SHP77 treated with DMSO at 0.1 percent for 48 hours (cell line): ENCODE results near the gene ZFAND6.
"Not testable (repeated sequence)": the region's sequence is repeated elsewhere in the genome, so short reads cannot be mapped to it uniquely, and the experiment has no call there.

Experiments used
- DNase-seq: peaks from one replicate; lab custom pipeline; 2025; lab: John Stamatoyannopoulos, UW

ZFAND6 gene

GRCh38 chr15:80151576-80151975 is 92.1 kb downstream of the ZFAND6 start:
- no peak for DNase-seq

- peak; percentile 67 for DNase-seq
Measured at GRCh38 chr15:80152180-80152895, 92.9 kb downstream of the ZFAND6 start.

DNA sequence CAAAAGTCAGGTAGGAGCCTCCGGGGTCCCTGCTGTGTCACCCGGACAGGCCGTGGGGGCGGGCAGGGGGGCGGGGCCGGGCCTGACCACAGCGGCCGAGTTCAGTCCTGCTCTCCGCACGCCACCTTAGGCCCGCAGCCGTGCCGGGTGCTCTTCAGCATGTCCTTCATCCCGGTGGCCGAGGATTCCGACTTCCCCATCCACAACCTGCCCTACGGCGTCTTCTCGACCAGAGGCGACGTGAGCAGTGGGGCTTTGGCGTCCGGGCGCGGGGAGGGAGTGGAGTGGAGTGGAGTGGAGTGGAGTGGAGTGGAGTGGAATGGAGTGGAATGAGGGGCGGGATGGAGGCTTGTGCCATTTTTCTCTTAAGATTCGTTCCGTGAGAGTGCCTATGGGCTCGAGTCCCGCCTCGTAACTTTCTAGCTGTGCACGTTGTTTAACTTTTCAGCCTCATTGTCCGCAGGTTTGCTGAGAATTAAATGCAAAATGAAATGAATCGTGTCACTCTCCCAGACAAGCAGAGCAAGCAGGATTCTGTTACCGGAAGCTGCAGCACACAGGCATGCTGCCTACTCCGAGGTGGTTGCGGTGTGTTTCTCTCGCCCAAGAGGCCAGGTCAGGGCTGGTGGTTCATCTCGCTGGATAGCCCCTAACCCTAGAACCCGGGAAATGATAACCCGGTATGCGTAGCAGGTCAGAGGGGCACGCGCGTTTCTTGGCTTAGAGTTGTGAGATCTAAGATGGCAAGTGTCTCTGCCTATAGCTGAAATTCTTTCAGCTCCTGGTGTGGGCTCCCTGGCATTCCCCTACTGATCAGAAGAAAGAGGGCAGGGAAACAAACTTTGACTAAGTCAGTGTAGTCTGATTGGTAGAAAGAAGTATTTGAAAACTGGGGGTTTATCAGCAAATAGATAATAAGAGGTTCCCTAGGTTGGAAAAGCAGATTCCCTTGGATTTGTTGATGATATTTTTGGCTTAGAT is 93.7 kb downstream of the ZFAND6 start, which contains the start of gene FAH:
TSS of gene FAH (plus strand) at position 104 of the 981 bp plus-strand sequence. CDS start at position 160, 56 bp downstream.
- DNase-seq: no peak

GRCh38 chr15:80153900-80154299 is 94.4 kb downstream of the ZFAND6 start:
- DNase-seq: no peak

DNA sequence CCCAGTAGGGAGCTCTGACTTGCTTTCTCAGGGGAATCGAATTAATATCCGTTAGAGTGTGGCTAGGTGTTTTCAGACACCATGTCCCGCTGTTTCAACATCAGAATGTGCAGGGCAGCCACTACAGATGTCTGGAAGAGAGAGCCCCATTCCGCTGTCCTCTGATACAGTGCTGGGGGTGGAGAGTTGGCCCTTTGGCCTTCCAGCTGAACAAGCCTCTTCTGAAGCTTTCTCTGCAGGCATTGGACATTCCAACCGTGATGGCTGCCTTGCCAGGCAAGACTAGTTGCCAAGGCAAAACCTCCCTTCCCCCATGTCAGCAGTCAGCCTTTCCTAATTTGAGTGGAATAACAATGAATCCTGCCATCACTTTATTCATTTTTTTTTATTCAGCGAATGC is 94.9 kb downstream of the ZFAND6 start:
- DNase-seq: no peak

DNA sequence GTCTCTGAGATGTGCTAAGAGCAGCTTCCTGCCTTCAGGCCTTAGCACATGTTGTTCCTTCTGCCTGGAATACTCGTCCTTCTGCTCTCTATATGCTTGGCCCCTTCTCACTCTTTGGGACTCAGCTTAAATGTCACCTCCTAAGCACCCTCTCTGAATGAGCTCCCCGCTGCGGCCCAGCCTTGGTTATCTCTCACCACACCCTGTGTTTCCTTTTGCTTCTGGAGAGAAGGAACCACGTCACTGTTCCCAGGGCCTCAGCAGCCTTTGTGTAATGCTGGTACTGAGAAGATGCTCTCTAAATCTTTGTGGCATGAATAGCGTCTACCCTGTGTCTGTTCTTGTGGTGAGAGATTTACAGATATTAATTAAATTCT is 95.5 kb downstream of the ZFAND6 start:
- DNase-seq: no peak

DNA sequence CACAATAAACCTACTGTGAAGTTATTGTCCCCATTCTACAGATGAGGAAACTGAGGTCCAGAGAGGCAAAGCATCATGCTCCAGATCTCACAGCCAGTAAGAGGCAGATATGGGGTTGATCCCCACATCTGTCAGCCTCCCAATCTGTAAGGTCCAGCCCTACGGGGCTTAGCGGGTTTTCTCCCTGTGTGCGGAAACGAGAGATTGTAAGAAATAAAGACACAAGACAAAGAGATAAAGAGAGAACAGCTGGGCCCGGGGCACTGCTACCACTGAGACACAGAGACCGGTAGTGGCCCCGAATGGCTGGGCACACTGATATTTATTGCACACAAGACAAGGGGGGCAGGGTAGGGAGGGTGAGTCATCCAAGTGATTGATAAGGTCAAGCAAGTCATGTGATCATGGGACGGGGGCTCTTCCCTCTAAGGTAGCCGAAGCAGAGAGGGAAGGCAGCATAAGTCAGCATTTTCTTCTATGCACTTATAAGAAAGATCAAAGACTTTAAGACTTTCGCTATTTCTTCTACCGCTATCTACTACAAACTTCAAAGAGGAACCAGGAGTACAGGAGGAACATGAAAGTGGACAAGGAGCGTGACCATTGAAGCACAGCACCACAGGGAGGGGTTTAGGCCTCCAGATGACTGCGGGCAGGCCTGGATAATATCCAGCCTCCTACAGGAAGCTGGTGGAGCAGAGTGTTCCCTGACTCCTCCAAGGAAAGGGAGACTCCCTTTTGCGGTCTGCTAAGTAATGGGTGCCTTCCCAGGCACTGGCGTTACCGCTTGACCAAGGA is 96.1 kb downstream of the ZFAND6 start:
- DNase-seq: not testable (repeated sequence)

- DNase-seq: no peak
Measured at GRCh38 chr15:80156176-80156720, 96.8 kb downstream of the ZFAND6 start.

- no peak for DNase-seq
Measured at GRCh38 chr15:80157215-80157614, 97.7 kb downstream of the ZFAND6 start.

DNA sequence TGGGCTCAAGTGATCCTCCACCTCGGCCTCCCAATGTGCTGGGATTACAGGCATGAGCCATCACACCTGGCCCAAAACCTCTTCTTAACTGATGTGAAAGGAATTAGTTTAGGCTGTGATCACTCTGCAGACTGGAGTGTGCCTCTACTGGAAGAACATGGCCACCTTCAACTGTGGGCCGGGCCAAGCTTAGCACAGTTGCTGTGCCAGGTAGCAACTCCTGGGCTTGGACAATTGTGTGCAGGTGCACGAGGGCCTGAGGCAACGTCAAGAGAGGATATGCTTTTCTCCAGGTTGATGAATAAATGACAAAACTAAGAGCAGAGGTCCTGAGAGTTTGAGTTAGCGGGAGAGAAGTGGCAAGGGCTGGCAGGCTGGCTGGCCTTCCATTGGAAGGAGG is 99.8 kb downstream of the ZFAND6 start:
- no peak for DNase-seq

- no peak for DNase-seq
Measured at GRCh38 chr15:80159811-80160569, 100.5 kb downstream of the ZFAND6 start.

- no peak for DNase-seq
Measured at GRCh38 chr15:80160570-80161156, 101.2 kb downstream of the ZFAND6 start.

GRCh38 chr15:80161468-80162016 is 102.1 kb downstream of the ZFAND6 start:
- DNase-seq: no peak

GRCh38 chr15:80162059-80162554 is 102.6 kb downstream of the ZFAND6 start:
- DNase-seq: no peak

DNA sequence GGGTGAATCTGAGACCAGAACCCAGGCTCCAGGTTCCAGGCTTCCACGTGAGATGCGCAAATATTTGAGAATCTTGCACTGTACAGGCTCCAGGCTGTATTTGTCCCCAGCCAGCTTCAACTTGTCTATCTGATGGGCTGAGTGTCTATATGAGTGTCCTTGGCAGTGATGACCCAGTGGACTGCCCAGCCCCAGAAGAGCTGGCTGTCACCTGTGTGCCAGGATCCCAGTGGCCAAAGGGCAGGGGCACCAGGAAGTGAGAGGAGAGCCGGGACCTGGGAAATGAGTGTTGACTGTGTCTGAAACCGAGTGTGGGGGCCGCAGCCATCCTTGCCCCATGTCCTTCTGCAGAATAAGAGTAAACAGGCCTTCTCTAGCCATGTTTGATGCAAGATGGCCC is 103.7 kb downstream of the ZFAND6 start:
- DNase-seq: no peak

DNA sequence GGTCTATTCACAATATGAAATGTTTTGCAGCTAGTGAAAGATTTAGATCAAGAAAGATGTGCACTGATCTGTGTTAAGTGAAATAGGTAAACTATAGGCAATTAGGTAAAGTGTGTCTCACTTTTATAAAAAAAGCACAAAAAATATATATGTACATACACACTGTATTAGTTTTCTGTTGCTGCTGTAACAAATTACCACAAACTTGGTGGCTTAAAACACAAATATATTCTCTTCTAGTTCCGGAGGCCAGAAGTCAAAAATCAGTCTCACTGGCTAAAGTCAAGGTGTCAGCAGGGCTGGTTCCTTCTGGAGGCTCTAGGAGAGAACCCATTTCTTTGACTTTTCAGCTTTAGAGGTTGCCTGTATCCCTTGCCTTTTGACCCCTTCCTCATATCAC is 104.4 kb downstream of the ZFAND6 start:
- DNase-seq: no peak

DNA sequence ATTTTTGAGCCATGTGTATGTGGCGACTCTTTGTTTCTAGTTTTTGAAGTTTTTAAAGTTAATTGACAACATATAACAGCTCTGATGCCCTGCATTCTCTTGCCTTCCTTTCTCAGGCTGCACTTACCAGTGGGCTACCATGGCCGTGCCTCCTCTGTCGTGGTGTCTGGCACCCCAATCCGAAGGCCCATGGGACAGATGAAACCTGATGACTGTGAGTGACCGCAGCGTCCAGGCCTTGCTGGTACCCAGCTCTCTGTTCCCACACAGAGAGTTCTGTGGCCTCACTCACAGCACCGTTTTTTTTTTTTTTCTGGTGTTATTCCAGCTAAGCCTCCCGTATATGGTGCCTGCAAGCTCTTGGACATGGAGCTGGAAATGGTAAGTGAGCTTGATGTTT is 108.5 kb downstream of the ZFAND6 start:
- DNase-seq: no peak

DNA sequence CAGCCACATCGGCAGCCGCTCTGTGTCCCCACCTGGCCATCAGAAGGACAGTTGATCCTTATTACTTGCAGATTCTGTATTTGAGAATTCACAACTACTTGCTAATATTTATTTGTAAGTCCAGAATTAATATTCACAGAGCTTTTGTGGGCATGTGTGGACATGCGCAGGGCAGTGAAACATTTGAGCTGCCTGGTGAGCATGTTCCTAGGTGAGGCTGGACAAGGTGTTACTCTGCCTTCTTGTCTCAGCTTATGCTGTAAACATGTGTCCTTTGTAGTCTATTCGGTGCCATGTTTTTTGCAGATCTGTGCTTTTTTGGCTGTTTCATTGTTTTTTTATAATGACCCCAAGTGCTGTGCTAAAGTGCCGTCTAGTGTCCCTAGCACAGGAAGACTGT is 108.9 kb downstream of the ZFAND6 start:
- no peak for DNase-seq

GRCh38 chr15:80169768-80170357 is 110.4 kb downstream of the ZFAND6 start:
- DNase-seq: no peak

DNA sequence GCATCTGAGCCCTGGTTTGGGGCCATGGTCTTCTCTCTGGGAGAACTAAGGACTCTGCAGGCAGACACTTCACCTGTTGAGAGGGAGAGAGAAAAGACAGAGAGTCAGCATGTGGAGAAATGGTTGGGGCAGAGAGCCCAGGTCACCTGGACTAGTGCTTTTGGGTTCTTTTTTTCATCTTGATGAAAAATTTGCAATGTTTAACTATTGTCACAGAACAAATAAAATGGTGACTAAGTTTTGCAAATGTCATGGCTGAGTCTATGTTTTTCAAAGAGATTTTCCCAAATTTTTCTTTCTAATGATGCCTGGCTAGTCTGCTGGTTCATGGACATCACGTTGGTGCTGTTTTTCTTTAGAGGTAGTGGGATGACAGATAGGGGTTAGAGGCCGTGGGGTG is 111.1 kb downstream of the ZFAND6 start:
- no peak for DNase-seq
